K562 (cell line): Measurements from ENCODE around the gene TXN2. TPM values are rescaled to one million over a fixed set of nuclear protein-coding genes. Genes with fewer than 3 reads are reported as not detected.

Experiments used
- CCNT2 ChIP-seq: IDR thresholded peaks from 2 replicates; pipeline ENCODE4 v1.6.1; 2011; ENCODE audit warnings: borderline replicate concordance, low read depth, mild to moderate bottlenecking, moderate library complexity, mixed read lengths, low read length; ENCODE audit not compliant: insufficient read length; ENCODE audit errors: extremely low read depth
- E2F1 ChIP-seq: sonication (generic); formaldehyde crosslinking; IDR thresholded peaks from 2 replicates; pipeline ENCODE4 v1.8.1; 2023; ENCODE audit warnings: mild to moderate bottlenecking, missing genetic modification reagents, moderate library complexity
- EP400 ChIP-seq: fragments of 450-650 bp; IDR thresholded peaks from 2 replicates; pipeline ENCODE4 v1.6.1; 2017; ENCODE audit warnings: antibody characterized with exemption, mild to moderate bottlenecking, moderate library complexity
- FIP1L1 ChIP-seq: fragments of 200-400 bp; formaldehyde crosslinking; IDR thresholded peaks from 2 replicates; pipeline ENCODE4 v1.6.1; 2018; ENCODE audit warnings: mild to moderate bottlenecking, low read depth, low read length; ENCODE audit not compliant: poor library complexity, severe bottlenecking
- GABPA ChIP-seq: fragments of 200-800 bp; sonication (Bioruptor generic); conservative IDR thresholded peaks from 2 replicates; pipeline ENCODE4 v1.6.1; 2016; ENCODE audit warnings: low read depth, missing genetic modification characterization, missing compliant biosample characterization
- GABPB1 ChIP-seq: sonication (generic); formaldehyde crosslinking; IDR thresholded peaks from 2 replicates; pipeline ENCODE4 v1.8.0; 2022; ENCODE audit warnings: mild to moderate bottlenecking, missing genetic modification reagents
- IRF1 ChIP-seq: sonication (generic); formaldehyde crosslinking; IDR thresholded peaks from 2 replicates; pipeline ENCODE4 v1.8.0; 2022; ENCODE audit warnings: missing genetic modification reagents, mild to moderate bottlenecking, borderline replicate concordance
- MCM3 ChIP-seq: fragments of 450-650 bp; IDR thresholded peaks from 2 replicates; pipeline ENCODE4 v1.6.1; 2016
- NR2C1 ChIP-seq, 2 experiments: fragments of 450-650 bp; IDR thresholded peaks; 2 replicates each; pipeline ENCODE4 v1.6.1; 2017; ENCODE audit warnings: mild to moderate bottlenecking in 2 of 2, antibody characterized with exemption in 1 of 2, inconsistent platforms in 1 of 2, missing compliant biosample characterization in 1 of 2, missing genetic modification characterization in 1 of 2
- POU5F1 ChIP-seq: fragments of 150-350 bp; IDR thresholded peaks from 2 replicates; pipeline ENCODE4 v1.6.1; 2014; ENCODE audit warnings: borderline replicate concordance, low read length, low read depth, mild to moderate bottlenecking; ENCODE audit not compliant: partially characterized antibody
- PTBP1 ChIP-seq: fragments of 200-400 bp; formaldehyde crosslinking; IDR thresholded peaks from 2 replicates; pipeline ENCODE4 v1.6.1; 2017; ENCODE audit warnings: low read depth, low read length
- PURB ChIP-seq: sonication (generic); formaldehyde crosslinking; IDR thresholded peaks from 2 replicates; pipeline ENCODE4 v1.9.0; 2021; ENCODE audit warnings: low read depth, mild to moderate bottlenecking, missing genetic modification reagents
- RHOXF2B ChIP-seq: fragments of 250-450 bp; sonication (Bioruptor Pico); conservative IDR thresholded peaks from 2 replicates; pipeline ENCODE4 v1.5.1; 2021
- SETDB1 ChIP-seq: IDR thresholded peaks from one replicate; pipeline ENCODE4 v1.6.1; 2012; ENCODE audit warnings: low read length, control low read depth, inconsistent platforms
- SRSF3 ChIP-seq: fragments of 200-400 bp; formaldehyde crosslinking; IDR thresholded peaks from 2 replicates; pipeline ENCODE4 v1.6.1; 2016; ENCODE audit warnings: mild to moderate bottlenecking, low read length, moderate library complexity; ENCODE audit not compliant: insufficient read depth
- XRCC5 ChIP-seq: fragments of 200-400 bp; formaldehyde crosslinking; IDR thresholded peaks from 2 replicates; pipeline ENCODE4 v1.6.1; 2017; ENCODE audit warnings: low read depth, mild to moderate bottlenecking, low read length
- ZNF124 ChIP-seq: sonication (generic); formaldehyde crosslinking; IDR thresholded peaks from 2 replicates; pipeline ENCODE4 v1.8.1; 2022; ENCODE audit warnings: missing genetic modification reagents
- ZNF143 ChIP-seq: sonication (generic); formaldehyde crosslinking; IDR thresholded peaks from 2 replicates; pipeline ENCODE4 v1.9.0; 2022; ENCODE audit warnings: mild to moderate bottlenecking, missing genetic modification reagents
- ZNF639 ChIP-seq, 2 experiments: fragments of 200-800 bp in 1 of 2; sonication (Bioruptor generic) in 1 of 2; sonication (generic) in 1 of 2; formaldehyde crosslinking in 1 of 2; IDR thresholded peaks in 1 of 2; conservative IDR thresholded peaks in 1 of 2; 2 replicates each; pipeline versions ENCODE4 v1.5.0 to v1.6.1; 2016 to 2020; ENCODE audit warnings: missing compliant biosample characterization in 1 of 2, missing genetic modification characterization in 1 of 2, missing genetic modification reagents in 1 of 2
- ZNF644 ChIP-seq: fragments of 200-800 bp; sonication (Bioruptor generic); IDR thresholded peaks from 2 replicates; pipeline ENCODE4 v1.6.1; 2016; ENCODE audit warnings: low read depth, missing genetic modification characterization, missing compliant biosample characterization
- ZNF79 ChIP-seq: fragments of 250-450 bp; sonication (Bioruptor Pico); IDR thresholded peaks from 2 replicates; pipeline ENCODE4 v1.4.0; 2020; ENCODE audit warnings: low read depth, mild to moderate bottlenecking, moderate library complexity
- polyA plus RNA-seq, 8 experiments: library from polyadenylated mRNA; depleted of rRNA in 4 of 8; stranded (reverse) in 5 of 8; unstranded in 3 of 8; fragments of >200 nt; fragmentation: Nextera tagmentation in 2 of 8; fragmentation: Illumina TruSeq in 1 of 8; extraction: Ambion mirVana in 2 of 8; extraction: Trizol in 1 of 8; gene quantifications; 2 replicates each; pipeline versions ENCODE4 v1.2.1 to v1.2.3, GENCODE V29; 2011 to 2014; ENCODE audit warnings: inconsistent platforms in 1 of 8, missing spikeins in 1 of 8
- total RNA-seq, 7 experiments: library from RNA; depleted of rRNA in 6 of 7; stranded (reverse); fragments of >200 nt in 6 of 7; fragmentation: Illumina TruSeq in 2 of 7; extraction: Trizol in 2 of 7; gene quantifications; 2 replicates each; pipeline versions ENCODE4 v1.2.1 to v1.2.3, GENCODE V29; 2011 to 2021; ENCODE audit warnings: low replicate concordance in 1 of 7

TXN2 gene
- total and polyA plus RNA-seq, 9 of the 15 experiments (the other 6 are each of a cell fraction or from before 2014, with no cell fraction given) = 48.5 to 399 (median 118) TPM

GRCh38 chr22:36528795-36529751, 47.6 kb upstream of the TXN2 start, which contains the start of gene EIF3D (continued):
- TF ChIP-seq GABPA (tag) = peak; percentile 95
- TF ChIP-seq ZNF639 (CRISPR knock-in tag; conservative IDR thresholded peaks at IDR 0.05 in 1 of 2, IDR thresholded peaks at IDR 0.05 in 1 of 2) = peak in 1 of 2 experiments; percentile 87; a peak in 2 of 4 replicates
- TF ChIP-seq EP400 = peak; percentile 99
- no peak for TF ChIP-seq SRSF3
- no peak for TF ChIP-seq RHOXF2B
- TF ChIP-seq CCNT2 = peak; percentile 30
- TF ChIP-seq FIP1L1 = no peak
- peak; percentile 66 for TF ChIP-seq SETDB1
- peak; percentile 15 for TF ChIP-seq POU5F1
- TF ChIP-seq NR2C1 (IDR thresholded peaks at IDR 0.05) = no peak
- 0 out of 2 replicates have a peak, but pooled peaks have one; percentile 18 for TF ChIP-seq NR2C1 (tag; IDR thresholded peaks at IDR 0.05)
- TF ChIP-seq GABPB1 (CRISPR knock-in tag) = peak; percentile 86
- no peak for TF ChIP-seq IRF1
- TF ChIP-seq E2F1 (CRISPR knock-in tag) = 0 out of 2 replicates have a peak, but pooled peaks have one; percentile 59
- TF ChIP-seq PTBP1 = no peak
- no peak for TF ChIP-seq ZNF124 (CRISPR knock-in tag)
- TF ChIP-seq ZNF143 (CRISPR knock-in tag) = peak; percentile 82
- no peak for TF ChIP-seq ZNF644 (tag)
- TF ChIP-seq MCM3 = no peak
- no peak for TF ChIP-seq PURB
- 0 out of 2 replicates have a peak, but pooled peaks have one; percentile 23 for TF ChIP-seq XRCC5
- no peak for TF ChIP-seq ZNF79 (CRISPR knock-in tag)
